PC-9 (cell line): Measurements from ENCODE around the gene ANTXR2.

Experiments
- CTCF ChIP-seq: fragments of 200-600 bp; sonication (generic); conservative IDR thresholded peaks from 2 replicates; pipeline ENCODE4 v1.6.1; 2017; ENCODE audit warnings: mixed run types, antibody characterized with exemption, mild to moderate bottlenecking, moderate library complexity
- EZH2 ChIP-seq: fragments of 200-600 bp; sonication (generic); IDR thresholded peaks from 2 replicates; pipeline ENCODE4 v1.8.0; 2017; ENCODE audit warnings: antibody characterized with exemption, low read depth

GRCh38 chr4:79948261-79948660 lies 124.8 kb downstream of the ANTXR2 start:
- TF ChIP-seq CTCF, result no peak
- TF ChIP-seq EZH2, result no peak
